Calu3 (cell line): ENCODE data around the gene MID1. TPM values are rescaled to one million over a fixed set of nuclear protein-coding genes. Genes with fewer than 3 reads are reported as not detected.

Experiments used
- BruUV-seq: library from RNA; stranded (reverse); fragments of 400-500 nt; replicated peaks from 2 replicates; lab custom pipeline; 2021; lab: Mats Ljungman, UMichigan
- CTCF ChIA-PET: fragments of 300-600 bp; sonication (Branson Sonifier 250); formaldehyde crosslinking; loops from one replicate; lab custom pipeline; 2022; ENCODE audit warnings: antibody characterized with exemption; lab: Charles Lee
- DNase-seq: peaks from one replicate; pipeline ENCODE4 v3.0.0; 2022
- H3K27ac Mint-ChIP-seq: one replicate; pipeline ENCODE4 v1.8.0; 2022; ENCODE audit warnings: mixed read lengths; ENCODE audit not compliant: unreplicated experiment
- H3K27me3 Mint-ChIP-seq: one replicate; pipeline ENCODE4 v1.8.0; 2022; ENCODE audit warnings: mixed read lengths; ENCODE audit not compliant: unreplicated experiment
- H3K36me3 Mint-ChIP-seq: one replicate; pipeline ENCODE4 v1.8.0; 2022; ENCODE audit warnings: mild to moderate bottlenecking, moderate library complexity, mixed read lengths; ENCODE audit not compliant: insufficient read depth, unreplicated experiment
- H3K4me1 Mint-ChIP-seq: one replicate; pipeline ENCODE4 v1.8.0; 2022; ENCODE audit warnings: mild to moderate bottlenecking, low read depth, mixed read lengths; ENCODE audit not compliant: unreplicated experiment
- H3K4me3 Mint-ChIP-seq: one replicate; pipeline ENCODE4 v1.8.0; 2022; ENCODE audit warnings: mild to moderate bottlenecking, low read depth, moderate library complexity, mixed read lengths; ENCODE audit not compliant: unreplicated experiment
- H3K9me3 Mint-ChIP-seq: one replicate; pipeline ENCODE4 v1.8.0; 2022; ENCODE audit warnings: low read depth, mixed read lengths; ENCODE audit not compliant: unreplicated experiment
- intact Hi-C: fragments of 100-400 bp; cut with micrococcal nuclease; formaldehyde crosslinking; loops from one replicate; pipeline ENCODE4 v1.10.0; 2022; ENCODE audit not compliant: unreplicated experiment
- total RNA-seq: library from RNA; stranded (reverse); gene quantifications from 2 replicates; pipeline ENCODE4 v1.2.3, GENCODE V29; 2022
- TF ChIP-seq, protein P1 (sequence below): fragments of 200-600 bp; IDR thresholded peaks from one replicate; pipeline ENCODE4 v1.8.0; 2022; ENCODE audit warnings: antibody characterized with exemption; ENCODE audit not compliant: unreplicated experiment

Gene MID1
- total RNA-seq, 1 experiment from 2014 or later: 85.6 TPM

DNA sequence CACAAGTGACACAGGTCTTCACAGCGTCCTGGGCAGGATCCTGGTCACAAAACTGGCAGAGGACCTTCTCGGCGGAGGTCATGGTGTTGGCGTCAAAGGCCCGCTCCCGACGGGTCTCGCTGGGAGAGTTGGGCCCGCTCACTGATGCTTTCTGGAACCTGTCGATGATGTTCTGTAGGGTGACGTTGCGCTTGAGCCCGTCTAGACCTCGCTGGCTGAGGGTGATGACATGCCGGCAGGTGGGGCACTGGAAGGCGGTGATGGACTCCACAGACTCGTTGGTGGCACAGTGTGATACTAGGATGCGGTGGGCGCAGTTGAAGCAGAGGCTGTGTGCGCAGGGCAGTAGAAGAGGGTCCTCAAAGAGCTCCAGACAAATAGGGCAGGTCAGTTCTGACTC is 53.2 kb downstream of the MID1 start:
- DNase-seq: no peak
- intact Hi-C loops: no loop called here
- TF ChIP-seq, protein P1, sequence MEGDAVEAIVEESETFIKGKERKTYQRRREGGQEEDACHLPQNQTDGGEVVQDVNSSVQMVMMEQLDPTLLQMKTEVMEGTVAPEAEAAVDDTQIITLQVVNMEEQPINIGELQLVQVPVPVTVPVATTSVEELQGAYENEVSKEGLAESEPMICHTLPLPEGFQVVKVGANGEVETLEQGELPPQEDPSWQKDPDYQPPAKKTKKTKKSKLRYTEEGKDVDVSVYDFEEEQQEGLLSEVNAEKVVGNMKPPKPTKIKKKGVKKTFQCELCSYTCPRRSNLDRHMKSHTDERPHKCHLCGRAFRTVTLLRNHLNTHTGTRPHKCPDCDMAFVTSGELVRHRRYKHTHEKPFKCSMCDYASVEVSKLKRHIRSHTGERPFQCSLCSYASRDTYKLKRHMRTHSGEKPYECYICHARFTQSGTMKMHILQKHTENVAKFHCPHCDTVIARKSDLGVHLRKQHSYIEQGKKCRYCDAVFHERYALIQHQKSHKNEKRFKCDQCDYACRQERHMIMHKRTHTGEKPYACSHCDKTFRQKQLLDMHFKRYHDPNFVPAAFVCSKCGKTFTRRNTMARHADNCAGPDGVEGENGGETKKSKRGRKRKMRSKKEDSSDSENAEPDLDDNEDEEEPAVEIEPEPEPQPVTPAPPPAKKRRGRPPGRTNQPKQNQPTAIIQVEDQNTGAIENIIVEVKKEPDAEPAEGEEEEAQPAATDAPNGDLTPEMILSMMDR: no peak
- Mint-ChIP-seq H3K4me1 (peaks cover 68% of the 10 kb centered on the region), H3K9me3 (no peaks in the 10 kb centered on the region), H3K27ac (peak overlapping the region; percentile 91), H3K4me3 (peak overlapping the region; percentile 51), H3K27me3 (no peaks in the 10 kb centered on the region), H3K36me3 (peaks cover 22% of the 10 kb centered on the region)
- BruUV-seq: TSS peak; percentile 53
- CTCF ChIA-PET: no interaction called here

DNA sequence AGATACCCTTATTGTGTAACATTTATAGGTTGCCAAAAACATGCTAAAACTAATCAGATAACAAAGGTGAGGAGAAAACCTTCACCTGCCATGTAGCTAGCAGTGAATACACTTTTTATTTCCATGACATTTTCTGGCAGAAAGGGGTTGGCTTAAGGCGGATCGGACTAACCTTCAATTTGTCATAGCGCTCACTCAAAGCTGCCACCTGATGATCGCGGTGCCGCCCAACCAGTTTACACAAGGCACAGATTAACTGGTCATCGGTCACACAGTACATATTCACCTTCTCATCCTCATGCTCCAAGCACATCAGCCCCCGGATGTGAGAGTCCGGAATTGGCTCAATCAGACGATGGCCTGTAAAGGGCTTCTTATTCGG is 53.7 kb downstream of the MID1 start:
- no peaks in the 10 kb centered on the region for H3K9me3 Mint-ChIP-seq
- TF ChIP-seq, protein P1: no peak

DNA sequence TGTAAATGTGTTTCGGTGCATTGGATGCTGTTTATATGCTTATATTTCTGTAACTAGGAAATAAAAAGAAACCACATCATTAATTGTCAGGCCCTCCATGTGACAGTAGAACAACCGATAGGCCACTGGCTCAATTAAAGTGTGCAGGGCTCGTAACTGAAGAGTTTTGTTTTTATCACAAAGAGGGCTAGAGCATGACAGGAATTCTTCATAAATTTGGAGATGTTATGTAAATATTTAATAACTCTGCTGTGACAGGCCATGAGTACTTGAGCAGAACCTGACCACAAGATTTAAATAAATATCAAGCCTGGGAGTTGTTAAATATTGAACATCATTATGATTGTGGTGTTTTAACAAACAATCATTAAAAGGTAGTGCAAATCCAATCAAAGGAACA is 55.9 kb downstream of the MID1 start:
- Mint-ChIP-seq H3K4me3 (no peak overlapping the region), H3K4me1 (peaks cover 44% of the 10 kb centered on the region), H3K27me3 (no peaks in the 10 kb centered on the region), H3K36me3 (peaks cover 22% of the 10 kb centered on the region), H3K9me3 (no peaks in the 10 kb centered on the region), H3K27ac (no peak overlapping the region)
- TF ChIP-seq, protein P1: no peak
- intact Hi-C loops: no loop called here
- DNase-seq: no peak
- BruUV-seq: TSS peak; percentile 6
- CTCF ChIA-PET: interaction anchor here (0.6 to 0.7 kb wide), 2 partner anchors 27 to 30 kb away, joined by 4 read pairs; no protein-coding TSS in a partner anchor

More for the DNA sequence above, 53.7 kb downstream of the MID1 start:
- H3K4me1 Mint-ChIP-seq: peaks cover 64% of the 10 kb centered on the region
- peak; percentile 39 for DNase-seq
- no peaks in the 10 kb centered on the region for H3K27me3 Mint-ChIP-seq
- intact Hi-C loops: no loop called here
- BruUV-seq: no TSS peak
- peak overlapping the region; percentile 51 for H3K4me3 Mint-ChIP-seq
- peak overlapping the region; percentile 91 for H3K27ac Mint-ChIP-seq
- CTCF ChIA-PET: no interaction called here
- peaks cover 22% of the 10 kb centered on the region for H3K36me3 Mint-ChIP-seq

DNA sequence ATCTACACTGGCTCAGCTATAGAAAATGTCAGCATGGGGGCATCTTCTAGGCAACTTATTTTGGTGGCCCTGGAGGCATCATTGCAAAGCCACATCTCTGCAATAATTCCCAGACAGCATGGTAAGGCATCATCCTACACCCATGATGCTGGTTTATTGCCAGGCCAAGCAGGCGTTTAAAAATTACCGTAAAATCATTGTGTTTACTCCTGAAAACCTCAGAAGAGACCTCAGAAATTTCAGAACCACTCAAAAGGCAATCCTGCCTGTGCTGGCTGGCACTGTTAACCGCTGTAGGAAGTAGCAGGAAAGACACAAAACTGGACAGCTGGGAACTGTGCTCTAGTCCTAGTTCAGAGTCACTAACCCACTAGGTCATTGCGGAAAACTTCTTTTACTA is 63.2 kb downstream of the MID1 start:
- Mint-ChIP-seq H3K4me3 (no peak overlapping the region), H3K36me3 (peaks cover 14% of the 10 kb centered on the region), H3K4me1 (peaks cover 12% of the 10 kb centered on the region), H3K9me3 (no peaks in the 10 kb centered on the region), H3K27me3 (no peaks in the 10 kb centered on the region), H3K27ac (no peak overlapping the region)
- BruUV-seq: no TSS peak
- TF ChIP-seq, protein P1: no peak
- intact Hi-C loops: no loop called here
- no peak for DNase-seq
- CTCF ChIA-PET: no interaction called here
